ENCODE results near the gene SIMC1.
"Not testable (repeated sequence)": the region's sequence is repeated elsewhere in the genome, so short reads cannot be mapped to it uniquely, and the experiment has no call there.

SIMC1 gene

GRCh38 chr5:176216393-176216916 lies 21.8 kb upstream of the SIMC1 start:
- not testable (repeated sequence) for DNase-seq

GRCh38 chr5:176217188-176217729 lies 21.0 kb upstream of the SIMC1 start:
- DNase-seq = not testable (repeated sequence)

GRCh38 chr5:176217764-176218163 lies 20.5 kb upstream of the SIMC1 start:
- DNase-seq = not testable (repeated sequence)

- not testable (repeated sequence) for DNase-seq
Observed at GRCh38 chr5:176222006-176222405, 16.2 kb upstream of the SIMC1 start.

DNA sequence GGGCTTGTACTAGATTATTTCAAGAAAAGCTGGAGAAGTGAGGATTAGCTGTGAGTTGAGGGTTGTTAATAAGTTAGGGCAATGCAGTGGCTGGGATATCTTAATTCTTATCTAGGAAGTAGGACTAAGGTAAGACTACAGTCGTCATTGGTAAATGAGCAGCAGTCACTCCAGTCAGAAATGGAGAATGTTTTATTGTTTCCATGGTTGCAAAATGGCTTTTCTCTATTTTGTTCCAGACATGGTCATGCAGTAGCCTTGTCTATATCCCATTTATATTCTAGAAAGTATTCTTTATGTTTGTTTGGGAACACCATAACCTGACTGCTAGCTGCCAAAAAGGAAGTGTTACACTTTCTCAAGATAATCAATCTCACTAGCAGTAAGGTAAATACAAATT lies 9.9 kb upstream of the SIMC1 start:
- not testable (repeated sequence) for DNase-seq

GRCh38 chr5:176233253-176233652 lies 5.0 kb upstream of the SIMC1 start:
- DNase-seq = not testable (repeated sequence)

GRCh38 chr5:176235155-176235554 lies 3.1 kb upstream of the SIMC1 start:
- DNase-seq = peak; percentile 56 to 62

DNA sequence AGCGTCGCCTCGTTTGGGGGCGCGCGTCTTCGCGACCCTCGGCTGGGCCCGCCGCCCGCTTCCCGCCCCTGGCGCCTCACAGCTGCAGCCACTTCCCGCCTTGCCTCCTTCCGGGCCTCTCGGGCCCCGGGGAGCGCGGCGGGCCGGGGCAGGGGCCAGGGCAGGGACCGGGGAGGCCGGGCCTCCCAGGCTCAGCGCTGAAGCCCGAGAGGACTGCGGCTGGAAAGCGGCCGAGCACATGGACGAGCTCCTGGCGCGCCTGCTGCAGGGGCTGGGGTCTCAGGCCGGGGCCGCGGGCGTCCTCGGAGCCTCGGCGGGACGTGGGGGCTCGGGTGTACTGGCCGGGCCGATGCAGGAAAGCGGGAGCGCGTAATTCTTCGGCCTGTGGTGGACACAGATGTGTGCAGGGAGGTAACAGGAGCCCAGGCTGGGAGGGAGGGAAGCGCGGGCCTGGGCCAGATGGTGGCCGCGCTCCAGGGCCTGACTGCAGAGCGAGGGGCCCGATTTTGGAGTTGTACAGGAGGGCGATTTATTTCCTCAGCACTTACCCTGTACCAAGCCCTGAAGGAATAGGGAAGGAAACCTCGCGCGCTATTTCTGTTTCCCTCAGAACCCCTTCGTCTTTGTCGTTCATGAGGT lies 540 bp downstream of the SIMC1 start:
- not testable (repeated sequence) for DNase-seq

- not testable (repeated sequence) for DNase-seq
Observed at GRCh38 chr5:176239304-176239703, 1.1 kb downstream of the SIMC1 start.

- not testable (repeated sequence) for DNase-seq
Observed at GRCh38 chr5:176244318-176244717, 6.1 kb downstream of the SIMC1 start.

DNA sequence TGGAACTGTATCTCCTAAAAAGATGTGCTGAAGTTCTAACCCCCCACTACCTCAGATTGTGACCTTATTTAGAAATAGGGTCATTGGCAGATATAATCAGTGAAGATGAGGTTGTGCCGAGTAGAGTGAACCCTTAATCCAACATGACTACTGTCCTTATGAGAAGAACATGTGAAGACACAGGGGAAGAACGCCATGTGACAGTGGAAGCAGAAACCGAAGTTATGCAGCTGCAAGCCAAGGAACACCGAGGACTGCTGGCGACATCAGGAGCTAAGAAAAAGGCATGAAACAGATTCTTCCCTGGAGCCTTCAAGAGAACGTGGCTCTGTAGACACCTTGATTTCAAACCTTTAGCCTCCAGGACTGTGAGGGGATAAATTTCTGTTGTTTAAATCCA lies 6.8 kb downstream of the SIMC1 start:
- DNase-seq = not testable (repeated sequence)

DNA sequence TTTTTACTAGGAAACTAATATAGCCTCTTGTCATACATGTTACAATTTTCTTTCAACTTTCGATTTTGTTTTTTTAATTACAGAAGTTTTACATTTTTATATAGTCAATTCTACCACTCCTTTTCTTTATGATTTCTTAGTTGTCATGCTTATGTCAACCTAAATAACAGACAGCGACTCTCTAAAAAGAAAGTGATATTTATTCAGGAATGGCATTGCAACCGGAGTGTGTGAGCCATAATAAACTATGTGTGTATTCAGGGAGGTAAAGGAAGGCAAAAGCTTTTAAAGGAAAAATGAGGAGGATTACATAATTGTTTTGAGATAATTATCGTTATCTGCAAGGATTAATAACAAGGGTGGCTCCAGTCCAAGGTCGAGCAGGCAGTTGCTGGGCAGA lies 7.3 kb downstream of the SIMC1 start:
- not testable (repeated sequence) for DNase-seq

- not testable (repeated sequence) for DNase-seq
Observed at GRCh38 chr5:176250691-176251090, 12.5 kb downstream of the SIMC1 start.

- not testable (repeated sequence) for DNase-seq
Observed at GRCh38 chr5:176252171-176252570, 13.9 kb downstream of the SIMC1 start.

DNA sequence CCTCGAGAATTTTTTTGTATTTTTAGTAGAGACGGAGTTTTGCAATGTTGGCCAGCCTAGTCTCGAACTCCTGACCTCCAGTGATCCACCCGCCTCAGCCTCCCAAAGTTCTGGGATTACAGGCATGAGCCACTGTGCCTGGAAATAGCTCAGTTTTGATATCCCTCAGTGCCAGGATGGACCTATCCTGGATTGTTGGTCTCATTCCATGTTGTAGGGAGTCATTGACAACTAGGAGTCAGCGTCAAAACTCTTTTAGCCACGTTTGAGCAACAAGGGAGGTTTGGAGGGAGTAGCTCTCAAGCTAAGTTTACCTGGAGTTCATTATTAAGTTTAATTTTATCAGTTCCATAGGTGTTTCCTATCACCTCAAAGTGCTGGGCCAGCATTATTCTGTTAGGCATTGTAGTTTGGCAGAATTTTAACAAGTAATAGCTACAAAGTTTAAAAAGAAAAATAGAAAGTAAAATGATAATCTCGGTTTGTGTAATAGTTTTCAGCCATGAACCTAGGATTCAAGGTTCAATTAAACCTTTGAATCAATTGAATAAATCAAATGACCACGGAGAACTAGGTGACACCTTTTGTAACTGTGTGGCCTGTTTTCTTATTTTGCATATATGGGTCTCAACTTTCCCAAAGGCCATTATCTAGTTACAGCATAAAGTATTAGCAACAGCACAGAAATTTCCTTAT lies 15.3 kb downstream of the SIMC1 start:
- not testable (repeated sequence) for DNase-seq

GRCh38 chr5:176254066-176254393 lies 15.8 kb downstream of the SIMC1 start:
- DNase-seq = peak in 1 of 2 experiments; percentile 23

GRCh38 chr5:176257871-176258505 lies 19.8 kb downstream of the SIMC1 start:
- not testable (repeated sequence) for DNase-seq

- DNase-seq = not testable (repeated sequence)
Observed at GRCh38 chr5:176260682-176261081, 22.5 kb downstream of the SIMC1 start.

GRCh38 chr5:176266448-176266847 lies 28.2 kb downstream of the SIMC1 start:
- not testable (repeated sequence) for DNase-seq

- DNase-seq = not testable (repeated sequence)
Observed at GRCh38 chr5:176289018-176289417, 50.8 kb downstream of the SIMC1 start.

DNA sequence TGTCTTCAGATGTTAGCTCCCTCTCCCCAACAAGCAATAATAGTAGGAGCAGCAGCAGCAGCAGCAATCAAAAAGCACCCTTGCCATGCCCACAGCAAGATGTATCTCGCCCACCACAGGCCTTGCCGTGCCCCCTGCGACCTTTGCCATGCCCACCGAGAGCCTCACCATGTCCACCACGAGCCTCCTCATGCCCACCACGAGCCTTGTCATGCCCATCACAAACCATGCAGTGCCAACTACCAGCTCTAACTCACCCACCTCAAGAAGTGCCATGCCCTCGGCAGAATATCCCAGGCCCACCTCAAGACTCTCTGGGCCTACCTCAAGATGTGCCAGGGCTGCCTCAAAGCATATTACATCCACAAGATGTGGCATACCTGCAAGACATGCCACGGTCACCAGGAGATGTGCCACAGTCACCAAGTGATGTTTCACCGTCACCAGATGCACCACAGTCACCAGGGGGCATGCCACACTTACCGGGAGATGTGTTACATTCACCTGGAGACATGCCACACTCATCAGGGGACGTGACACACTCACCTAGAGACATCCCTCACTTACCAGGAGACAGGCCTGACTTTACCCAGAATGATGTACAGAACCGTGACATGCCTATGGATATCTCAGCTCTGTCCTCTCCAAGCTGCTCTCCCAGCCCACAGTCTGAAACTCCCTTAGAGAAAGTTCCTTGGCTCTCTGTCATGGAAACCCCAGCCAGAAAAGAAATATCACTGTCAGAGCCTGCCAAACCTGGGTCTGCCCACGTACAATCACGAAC lies 52.0 kb downstream of the SIMC1 start:
- not testable (repeated sequence) for DNase-seq

DNA sequence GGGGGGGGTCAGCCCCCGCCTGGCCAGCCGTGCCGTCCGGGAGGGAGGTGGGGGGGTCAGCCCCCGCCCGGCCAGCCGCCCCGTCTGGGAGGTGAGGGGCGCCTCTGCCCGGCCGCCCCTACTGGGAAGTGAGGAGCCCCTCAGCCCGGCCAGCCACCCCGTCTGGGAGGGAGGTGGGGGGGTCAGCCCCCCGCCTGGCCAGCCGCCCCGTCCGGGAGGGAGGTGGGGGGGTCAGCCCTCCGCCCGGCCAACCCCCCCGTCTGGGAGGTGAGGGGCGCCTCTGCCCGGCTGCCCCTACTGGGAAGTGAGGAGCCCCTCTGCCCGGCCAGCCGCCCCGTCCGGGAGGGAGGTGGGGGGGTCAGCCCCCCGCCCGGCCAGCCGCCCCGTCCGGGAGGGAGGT lies 67.1 kb downstream of the SIMC1 start:
- not testable (repeated sequence) for DNase-seq

Data from AML-193 (cell line).